Chondrocyte (in vitro differentiated cells): ENCODE results near the gene CEP135. TPM values are rescaled to one million over a fixed set of nuclear protein-coding genes. Genes with fewer than 3 reads are reported as not detected.

Experiments
- DNase-seq: peaks from one replicate; pipeline ENCODE4 v3.0.0; 2021; ENCODE audit warnings: mixed read lengths, low spot score
- H3K27ac Mint-ChIP-seq: one replicate; pipeline ENCODE4 v1.8.0; 2021; ENCODE audit warnings: mild to moderate bottlenecking, moderate library complexity, mixed read lengths; ENCODE audit not compliant: unreplicated experiment
- H3K27me3 Mint-ChIP-seq: 2 replicates; pipeline ENCODE4 v1.8.0; 2021; ENCODE audit warnings: low read depth, mixed read lengths
- H3K36me3 Mint-ChIP-seq: 2 replicates; pipeline ENCODE4 v1.8.0; 2021; ENCODE audit warnings: low read depth, mixed read lengths
- H3K4me1 Mint-ChIP-seq: 2 replicates; pipeline ENCODE4 v1.8.0; 2021; ENCODE audit warnings: low read depth, mild to moderate bottlenecking, mixed read lengths
- H3K4me3 Mint-ChIP-seq: one replicate; pipeline ENCODE4 v1.8.0; 2021; ENCODE audit warnings: mild to moderate bottlenecking, moderate library complexity, mixed read lengths; ENCODE audit not compliant: unreplicated experiment
- H3K9me3 Mint-ChIP-seq: 2 replicates; pipeline ENCODE4 v1.8.0; 2021; ENCODE audit warnings: low read depth, mixed read lengths
- total RNA-seq: library from RNA; stranded (reverse); gene quantifications from 3 replicates; pipeline ENCODE4 v1.2.1, GENCODE V29; 2021
- TF ChIP-seq, protein P1 (sequence below): fragments of 200-600 bp; sonication (generic); IDR thresholded peaks from 2 replicates; pipeline ENCODE4 v1.5.0; 2021; ENCODE audit warnings: antibody characterized with exemption, mild to moderate bottlenecking, moderate library complexity

The CEP135 gene
- total RNA-seq, 1 donor from 2014 or later: 5.2 TPM

- Mint-ChIP-seq H3K4me1 (no peaks in the 10 kb centered on the region), H3K27ac (no peak overlapping the region), H3K9me3 (peaks cover 10% of the 10 kb centered on the region), H3K27me3 (no peaks in the 10 kb centered on the region), H3K4me3 (no peak overlapping the region), H3K36me3 (peaks cover 26% of the 10 kb centered on the region)
- no peak for DNase-seq
- TF ChIP-seq, protein P1, sequence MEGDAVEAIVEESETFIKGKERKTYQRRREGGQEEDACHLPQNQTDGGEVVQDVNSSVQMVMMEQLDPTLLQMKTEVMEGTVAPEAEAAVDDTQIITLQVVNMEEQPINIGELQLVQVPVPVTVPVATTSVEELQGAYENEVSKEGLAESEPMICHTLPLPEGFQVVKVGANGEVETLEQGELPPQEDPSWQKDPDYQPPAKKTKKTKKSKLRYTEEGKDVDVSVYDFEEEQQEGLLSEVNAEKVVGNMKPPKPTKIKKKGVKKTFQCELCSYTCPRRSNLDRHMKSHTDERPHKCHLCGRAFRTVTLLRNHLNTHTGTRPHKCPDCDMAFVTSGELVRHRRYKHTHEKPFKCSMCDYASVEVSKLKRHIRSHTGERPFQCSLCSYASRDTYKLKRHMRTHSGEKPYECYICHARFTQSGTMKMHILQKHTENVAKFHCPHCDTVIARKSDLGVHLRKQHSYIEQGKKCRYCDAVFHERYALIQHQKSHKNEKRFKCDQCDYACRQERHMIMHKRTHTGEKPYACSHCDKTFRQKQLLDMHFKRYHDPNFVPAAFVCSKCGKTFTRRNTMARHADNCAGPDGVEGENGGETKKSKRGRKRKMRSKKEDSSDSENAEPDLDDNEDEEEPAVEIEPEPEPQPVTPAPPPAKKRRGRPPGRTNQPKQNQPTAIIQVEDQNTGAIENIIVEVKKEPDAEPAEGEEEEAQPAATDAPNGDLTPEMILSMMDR: no peak
Observed at GRCh38 chr4:56003606-56004005, 54.9 kb downstream of the CEP135 start.

DNA sequence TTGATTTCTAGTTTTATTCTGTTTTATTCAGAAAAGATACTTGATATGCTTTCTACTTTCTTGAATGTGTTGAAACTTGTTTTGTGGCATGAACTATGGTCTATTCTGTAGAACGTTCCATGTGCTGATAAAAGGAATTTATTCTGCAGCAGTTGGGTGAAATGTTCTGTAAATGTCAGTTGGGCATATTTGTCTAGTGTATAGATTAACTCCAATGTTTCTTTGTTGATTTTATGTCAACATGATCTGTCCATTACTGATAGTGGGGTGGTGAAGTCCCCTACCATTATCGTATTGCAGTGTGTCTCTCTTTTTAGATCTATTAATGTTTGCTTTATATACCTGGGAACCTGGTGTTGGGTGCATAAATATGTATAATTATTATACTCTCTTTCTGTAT, 55.5 kb downstream of the CEP135 start:
- TF ChIP-seq, protein P1: no peak
- H3K36me3 Mint-ChIP-seq: peaks cover 25% of the 10 kb centered on the region
- H3K27ac Mint-ChIP-seq: no peak overlapping the region
- H3K9me3 Mint-ChIP-seq: peaks cover 10% of the 10 kb centered on the region
- DNase-seq: no peak
- H3K4me3 Mint-ChIP-seq: no peak overlapping the region
- H3K27me3 Mint-ChIP-seq: no peaks in the 10 kb centered on the region
- H3K4me1 Mint-ChIP-seq: no peaks in the 10 kb centered on the region

DNA sequence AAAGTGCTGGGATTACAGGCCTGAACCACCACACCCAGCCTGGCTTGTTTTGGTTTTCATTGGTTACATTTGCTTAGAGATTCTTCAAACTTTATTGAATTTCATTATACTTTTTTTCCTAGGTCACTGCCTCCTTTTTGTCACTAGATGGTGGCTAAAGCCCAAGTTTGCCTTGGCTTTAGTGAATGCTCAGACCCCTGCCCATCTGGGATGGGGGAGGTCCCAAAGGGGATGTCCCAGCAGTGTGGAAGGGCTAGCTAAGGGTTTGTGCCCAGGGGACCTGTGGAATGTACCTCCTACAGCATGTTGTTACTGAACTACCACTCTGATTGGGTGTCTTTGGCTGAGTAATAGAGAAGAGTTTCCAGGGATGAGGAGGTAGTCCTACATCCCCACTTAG, 58.4 kb downstream of the CEP135 start:
- no peak for DNase-seq
- Mint-ChIP-seq H3K36me3 (peaks cover 19% of the 10 kb centered on the region), H3K27ac (no peak overlapping the region), H3K9me3 (peaks cover 8% of the 10 kb centered on the region), H3K27me3 (no peaks in the 10 kb centered on the region), H3K4me3 (no peak overlapping the region), H3K4me1 (no peaks in the 10 kb centered on the region)
- TF ChIP-seq, protein P1: no peak

DNA sequence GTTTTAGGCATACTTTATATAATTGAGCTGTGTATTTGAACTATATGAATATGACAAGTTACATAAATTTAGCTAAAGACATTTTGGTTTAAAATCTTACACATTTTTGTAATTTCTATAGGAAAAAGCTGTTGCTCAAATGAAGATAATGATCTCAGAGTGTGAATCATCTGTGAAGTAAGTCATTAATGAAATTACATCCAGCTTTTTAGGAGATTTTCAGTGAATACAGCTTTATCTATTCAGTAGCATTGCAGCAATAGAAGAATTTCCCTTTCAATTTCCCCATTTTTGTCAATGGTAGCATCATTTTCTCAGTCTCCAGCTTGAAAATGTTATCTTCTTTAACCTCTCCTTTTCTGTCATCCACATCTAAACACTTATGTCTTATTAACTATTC, 59.5 kb downstream of the CEP135 start:
- TF ChIP-seq, protein P1: no peak
- no peaks in the 10 kb centered on the region for H3K4me1 Mint-ChIP-seq

GRCh38 chr4:56026596-56026995, 77.9 kb downstream of the CEP135 start:
- Mint-ChIP-seq H3K27me3 (no peaks in the 10 kb centered on the region), H3K4me1 (no peaks in the 10 kb centered on the region), H3K27ac (no peak overlapping the region), H3K9me3 (peaks cover 5% of the 10 kb centered on the region), H3K36me3 (peaks cover 32% of the 10 kb centered on the region), H3K4me3 (no peak overlapping the region)
- TF ChIP-seq, protein P1: no peak
- DNase-seq: no peak

More for the DNA sequence above, 59.5 kb downstream of the CEP135 start:
- Mint-ChIP-seq H3K4me3 (no peak overlapping the region), H3K27ac (no peak overlapping the region), H3K27me3 (no peaks in the 10 kb centered on the region), H3K36me3 (peaks cover 27% of the 10 kb centered on the region), H3K9me3 (peaks cover 8% of the 10 kb centered on the region)
- DNase-seq: no peak
